Mesothelial cell of epicardium (in vitro differentiated cells): Measurements from ENCODE around the gene OCSTAMP. TPM values are rescaled to one million over a fixed set of nuclear protein-coding genes. Genes with fewer than 3 reads are reported as not detected.

Source experiments
- DNase-seq, 2 experiments: peaks; one replicate each; pipeline ENCODE4 v3.0.0; 2021; ENCODE audit warnings: low spot score in 2 of 2; ENCODE audit not compliant: unreplicated experiment in 2 of 2
- H3K27ac Mint-ChIP-seq: 2 replicates; pipeline ENCODE4 v1.8.0; 2021; ENCODE audit warnings: mixed read lengths
- H3K27me3 Mint-ChIP-seq: 2 replicates; pipeline ENCODE4 v1.8.0; 2021; ENCODE audit warnings: low read depth, mixed read lengths
- H3K36me3 Mint-ChIP-seq: 2 replicates; pipeline ENCODE4 v1.8.0; 2021; ENCODE audit warnings: mixed read lengths
- H3K4me1 Mint-ChIP-seq: 2 replicates; pipeline ENCODE4 v1.8.0; 2021; ENCODE audit warnings: mixed read lengths
- H3K4me3 Mint-ChIP-seq: 2 replicates; pipeline ENCODE4 v1.8.0; 2021; ENCODE audit warnings: mild to moderate bottlenecking, moderate library complexity, mixed read lengths
- H3K9me3 Mint-ChIP-seq: 2 replicates; pipeline ENCODE4 v1.8.0; 2021; ENCODE audit warnings: mixed read lengths
- total RNA-seq: library from RNA; stranded (reverse); gene quantifications from 3 replicates; pipeline ENCODE4 v1.2.1, GENCODE V29; 2021
- TF ChIP-seq, protein P1 (sequence below): fragments of 200-600 bp; sonication (generic); IDR thresholded peaks from one replicate; pipeline ENCODE4 v1.5.0; 2021; ENCODE audit warnings: antibody characterized with exemption; ENCODE audit not compliant: unreplicated experiment

OCSTAMP gene
- total RNA-seq, 1 donor from 2014 or later = not detected

GRCh38 chr20:46566125-46566524 lies 15.7 kb upstream of the OCSTAMP start:
- no peaks in the 10 kb centered on the region for H3K9me3 Mint-ChIP-seq
- H3K27ac Mint-ChIP-seq = no peak overlapping the region
- TF ChIP-seq, protein P1, sequence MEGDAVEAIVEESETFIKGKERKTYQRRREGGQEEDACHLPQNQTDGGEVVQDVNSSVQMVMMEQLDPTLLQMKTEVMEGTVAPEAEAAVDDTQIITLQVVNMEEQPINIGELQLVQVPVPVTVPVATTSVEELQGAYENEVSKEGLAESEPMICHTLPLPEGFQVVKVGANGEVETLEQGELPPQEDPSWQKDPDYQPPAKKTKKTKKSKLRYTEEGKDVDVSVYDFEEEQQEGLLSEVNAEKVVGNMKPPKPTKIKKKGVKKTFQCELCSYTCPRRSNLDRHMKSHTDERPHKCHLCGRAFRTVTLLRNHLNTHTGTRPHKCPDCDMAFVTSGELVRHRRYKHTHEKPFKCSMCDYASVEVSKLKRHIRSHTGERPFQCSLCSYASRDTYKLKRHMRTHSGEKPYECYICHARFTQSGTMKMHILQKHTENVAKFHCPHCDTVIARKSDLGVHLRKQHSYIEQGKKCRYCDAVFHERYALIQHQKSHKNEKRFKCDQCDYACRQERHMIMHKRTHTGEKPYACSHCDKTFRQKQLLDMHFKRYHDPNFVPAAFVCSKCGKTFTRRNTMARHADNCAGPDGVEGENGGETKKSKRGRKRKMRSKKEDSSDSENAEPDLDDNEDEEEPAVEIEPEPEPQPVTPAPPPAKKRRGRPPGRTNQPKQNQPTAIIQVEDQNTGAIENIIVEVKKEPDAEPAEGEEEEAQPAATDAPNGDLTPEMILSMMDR = no peak
- no peaks in the 10 kb centered on the region for H3K36me3 Mint-ChIP-seq
- H3K4me3 Mint-ChIP-seq = no peak overlapping the region
- peaks cover 9% of the 10 kb centered on the region for H3K4me1 Mint-ChIP-seq
- no peak for DNase-seq
- H3K27me3 Mint-ChIP-seq = no peaks in the 10 kb centered on the region

DNA sequence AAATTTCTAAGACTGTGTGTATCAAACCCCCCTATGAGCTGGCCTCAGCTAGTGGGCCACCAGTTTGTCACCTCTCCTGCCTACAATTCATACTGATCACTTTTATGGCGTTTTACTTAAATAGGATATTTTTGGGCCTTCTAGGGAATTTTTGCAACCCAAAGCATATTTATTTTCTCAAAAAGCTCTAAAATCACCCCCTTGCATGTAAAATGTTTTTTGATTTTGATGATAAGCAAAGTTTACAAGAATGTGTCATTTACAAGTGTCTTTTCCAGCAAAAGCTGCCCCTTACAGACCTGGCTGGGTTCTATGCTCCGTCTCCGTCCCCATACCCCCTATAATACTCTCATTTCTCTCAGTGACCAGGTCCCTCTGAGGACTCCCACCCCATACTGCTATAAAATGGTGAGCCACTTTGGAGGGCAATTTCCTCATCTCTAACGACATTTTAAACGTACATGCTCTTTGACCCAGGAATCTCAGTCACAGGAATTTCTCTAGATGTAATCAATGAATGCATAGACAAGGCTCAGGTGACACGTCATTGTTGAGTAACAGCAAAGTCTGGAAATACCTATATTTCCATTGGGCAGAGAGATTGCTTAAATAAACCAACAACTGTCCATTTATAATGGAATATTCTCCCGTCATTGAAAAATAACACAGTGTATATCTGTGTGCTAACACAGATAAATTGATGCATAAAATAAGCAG lies 13.9 kb upstream of the OCSTAMP start:
- Mint-ChIP-seq H3K4me1 (peaks cover 9% of the 10 kb centered on the region), H3K9me3 (no peaks in the 10 kb centered on the region), H3K36me3 (no peaks in the 10 kb centered on the region), H3K27ac (no peak overlapping the region), H3K27me3 (no peaks in the 10 kb centered on the region), H3K4me3 (no peak overlapping the region)
- no peak for DNase-seq
- TF ChIP-seq, protein P1 = no peak

- no peak overlapping the region for H3K4me3 Mint-ChIP-seq
- no peaks in the 10 kb centered on the region for H3K9me3 Mint-ChIP-seq
- H3K36me3 Mint-ChIP-seq = no peaks in the 10 kb centered on the region
- H3K27ac Mint-ChIP-seq = no peak overlapping the region
- TF ChIP-seq, protein P1 = no peak
- H3K4me1 Mint-ChIP-seq = peaks cover 9% of the 10 kb centered on the region
- no peaks in the 10 kb centered on the region for H3K27me3 Mint-ChIP-seq
- DNase-seq = no peak
Measured at GRCh38 chr20:46563860-46564221, 13.4 kb upstream of the OCSTAMP start.

- no peaks in the 10 kb centered on the region for H3K36me3 Mint-ChIP-seq
- no peak for DNase-seq
- no peaks in the 10 kb centered on the region for H3K9me3 Mint-ChIP-seq
- H3K27ac Mint-ChIP-seq = no peak overlapping the region
- no peaks in the 10 kb centered on the region for H3K27me3 Mint-ChIP-seq
- TF ChIP-seq, protein P1 = no peak
- H3K4me1 Mint-ChIP-seq = peaks cover 5% of the 10 kb centered on the region
- H3K4me3 Mint-ChIP-seq = no peak overlapping the region
Measured at GRCh38 chr20:46563170-46563859, 12.9 kb upstream of the OCSTAMP start.

DNA sequence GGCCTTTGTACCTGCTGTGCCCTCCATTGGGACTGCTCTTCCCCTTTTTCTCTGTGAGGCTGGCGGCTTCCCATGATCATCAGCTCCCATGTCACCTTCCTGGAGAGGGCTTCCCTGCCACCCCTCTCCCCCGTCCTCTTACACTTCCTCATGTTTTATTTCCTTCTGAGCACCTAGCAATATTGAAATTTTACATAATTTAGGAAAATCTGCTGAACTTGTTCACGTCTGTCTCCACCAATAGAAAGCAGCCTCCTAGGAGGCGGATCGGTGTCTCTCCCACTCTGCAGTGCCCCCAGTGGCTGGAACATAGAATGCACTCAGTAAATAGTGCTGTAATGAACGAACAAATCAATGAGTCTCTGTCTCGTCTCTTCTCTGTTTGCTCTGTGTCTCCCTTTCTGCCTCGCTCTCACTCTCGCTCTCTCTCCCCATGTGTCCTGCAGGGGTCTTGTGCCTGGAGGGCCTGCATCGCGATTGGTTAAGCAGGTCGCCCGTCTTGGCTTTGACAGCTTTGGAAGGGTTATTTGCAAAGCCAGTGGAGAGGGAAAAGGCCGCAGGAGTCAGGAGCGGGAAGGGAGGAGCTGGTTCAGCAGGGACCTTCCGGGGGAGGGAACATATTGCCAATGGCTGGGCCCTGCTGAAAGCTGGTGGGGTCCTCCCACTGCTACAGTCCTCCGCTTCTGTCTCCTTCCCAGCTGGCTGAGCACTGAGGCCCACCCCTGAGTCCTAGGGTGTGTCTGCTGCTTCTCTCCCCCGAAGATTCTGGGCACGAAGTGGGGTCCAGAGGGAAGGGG lies 12.1 kb upstream of the OCSTAMP start:
- no peak overlapping the region for H3K4me3 Mint-ChIP-seq
- no peaks in the 10 kb centered on the region for H3K36me3 Mint-ChIP-seq
- TF ChIP-seq, protein P1 = peak; percentile 89
- H3K27me3 Mint-ChIP-seq = peaks cover under 1% of the 10 kb centered on the region
- no peak overlapping the region for H3K27ac Mint-ChIP-seq
- peak; percentile 45 to 83 for DNase-seq
- peaks cover 3% of the 10 kb centered on the region for H3K4me1 Mint-ChIP-seq
- H3K9me3 Mint-ChIP-seq = no peaks in the 10 kb centered on the region
